MM.1S (cell line): Measurements from ENCODE around the gene MISP.
A peak's percentile ranks its signal among the peaks of the same experiment; 100 is the strongest.

ENCODE experiments used
- DNase-seq: peaks from one replicate; pipeline ENCODE4 v3.0.0-alpha.2; 2015
- H2AFZ ChIP-seq: fragments of 300-600 bp; sonication (generic); 2 replicates; pipeline ENCODE4 v1.6.0; 2016; ENCODE audit warnings: antibody characterized with exemption, low read length
- H3F3A ChIP-seq: fragments of 300-600 bp; sonication (generic); 2 replicates; pipeline ENCODE4 v1.6.1; 2016; ENCODE audit warnings: mild to moderate bottlenecking, antibody characterized with exemption, low read length, moderate library complexity, mixed read lengths; ENCODE audit not compliant: insufficient read depth
- H3K27ac ChIP-seq: fragments of 300-600 bp; sonication (generic); 2 replicates; pipeline ENCODE4 v1.5.1; 2016; ENCODE audit warnings: mild to moderate bottlenecking, low read length
- H3K27me3 ChIP-seq: fragments of 300-600 bp; sonication (generic); replicated peaks from 2 replicates; pipeline ENCODE4 v1.6.0; 2016; ENCODE audit warnings: low read length; ENCODE audit not compliant: insufficient read depth
- H3K36me3 ChIP-seq: fragments of 300-600 bp; sonication (generic); replicated peaks from 2 replicates; pipeline ENCODE4 v1.6.1; 2016; ENCODE audit warnings: mild to moderate bottlenecking, low read length, mixed read lengths; ENCODE audit not compliant: insufficient read depth
- H3K4me1 ChIP-seq: fragments of 300-600 bp; sonication (generic); 2 replicates; pipeline ENCODE4 v1.6.1; 2016; ENCODE audit warnings: low read length, mixed read lengths
- H3K4me2 ChIP-seq: fragments of 300-600 bp; sonication (generic); 2 replicates; pipeline ENCODE4 v1.6.0; 2016; ENCODE audit warnings: low read depth, low read length
- H3K4me3 ChIP-seq: fragments of 300-600 bp; sonication (generic); 2 replicates; pipeline ENCODE4 v1.5.1; 2016; ENCODE audit warnings: low read length, mixed read lengths
- H3K79me2 ChIP-seq: fragments of 300-600 bp; sonication (generic); 2 replicates; pipeline ENCODE4 v1.6.1; 2016; ENCODE audit warnings: mixed run types, low read length, mixed read lengths
- H3K9ac ChIP-seq: fragments of 300-600 bp; sonication (generic); 2 replicates; pipeline ENCODE4 v1.6.1; 2016; ENCODE audit warnings: low read length, mixed read lengths
- H3K9me2 ChIP-seq: fragments of 300-600 bp; sonication (generic); replicated peaks from 2 replicates; pipeline ENCODE4 v1.6.1; 2016; ENCODE audit warnings: mild to moderate bottlenecking, low read length, mixed read lengths; ENCODE audit not compliant: insufficient read depth
- H3K9me3 ChIP-seq: fragments of 300-600 bp; sonication (generic); replicated peaks from 2 replicates; pipeline ENCODE4 v1.6.1; 2016; ENCODE audit warnings: mild to moderate bottlenecking, low read length, mixed read lengths; ENCODE audit not compliant: insufficient read depth
- H4K20me1 ChIP-seq: fragments of 300-600 bp; sonication (generic); 2 replicates; pipeline ENCODE4 v1.6.1; 2016; ENCODE audit warnings: mild to moderate bottlenecking, low read length, moderate library complexity, mixed read lengths; ENCODE audit not compliant: insufficient read depth
- EZH2 ChIP-seq: fragments of 300-600 bp; sonication (generic); optimal IDR thresholded peaks from 2 replicates; pipeline ENCODE3; 2017; ENCODE audit warnings: low read depth, mild to moderate bottlenecking, antibody characterized with exemption, low read length, mixed read lengths
- EZH2phosphoT487 ChIP-seq: fragments of 300-600 bp; sonication (generic); IDR thresholded peaks from 2 replicates; pipeline ENCODE4 v1.6.1; 2018; ENCODE audit warnings: antibody characterized with exemption, low read length
- TF ChIP-seq, protein P1 (sequence below): fragments of 300-600 bp; sonication (generic); IDR thresholded peaks from 2 replicates; pipeline ENCODE4 v1.5.1; 2016; ENCODE audit warnings: antibody characterized with exemption, low read length, mixed read lengths

Gene MISP

DNA sequence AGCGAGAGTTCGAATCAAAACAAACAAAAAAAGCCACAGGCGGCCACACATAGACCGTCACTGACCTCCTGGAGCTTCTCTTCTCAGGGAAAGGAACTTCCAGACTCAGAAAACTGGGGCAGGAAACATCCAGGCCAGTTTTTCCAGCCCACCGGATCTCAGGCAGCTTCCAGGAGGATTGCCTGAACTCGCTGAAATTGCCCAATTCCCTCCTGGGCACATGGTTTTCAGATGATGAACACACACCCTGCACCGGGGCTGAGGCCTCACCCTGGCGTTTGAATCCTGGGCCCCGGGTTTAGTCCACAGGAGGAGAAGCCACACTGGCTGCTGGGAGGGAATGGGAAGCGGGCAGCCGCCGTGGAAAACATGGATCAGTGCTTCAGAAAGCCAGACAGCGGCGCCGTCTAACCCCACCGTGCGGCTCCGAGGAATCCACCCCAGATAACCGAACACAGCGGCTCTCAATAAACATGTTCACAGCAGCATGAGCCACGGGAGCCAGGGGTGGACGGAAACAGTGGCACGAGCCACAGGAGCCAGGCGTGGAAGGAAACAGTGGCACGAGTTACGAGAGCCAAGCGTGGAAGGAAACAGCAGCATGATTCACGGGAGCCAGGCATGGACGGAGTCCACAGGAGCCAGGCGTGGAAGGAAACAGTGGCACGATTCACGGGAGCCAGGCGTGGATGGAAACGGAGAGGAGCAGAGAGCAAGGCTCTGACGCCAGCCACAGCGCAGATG lies 28.2 kb downstream of the MISP start:
- TF ChIP-seq EZH2 = no peak
- TF ChIP-seq, protein P1, sequence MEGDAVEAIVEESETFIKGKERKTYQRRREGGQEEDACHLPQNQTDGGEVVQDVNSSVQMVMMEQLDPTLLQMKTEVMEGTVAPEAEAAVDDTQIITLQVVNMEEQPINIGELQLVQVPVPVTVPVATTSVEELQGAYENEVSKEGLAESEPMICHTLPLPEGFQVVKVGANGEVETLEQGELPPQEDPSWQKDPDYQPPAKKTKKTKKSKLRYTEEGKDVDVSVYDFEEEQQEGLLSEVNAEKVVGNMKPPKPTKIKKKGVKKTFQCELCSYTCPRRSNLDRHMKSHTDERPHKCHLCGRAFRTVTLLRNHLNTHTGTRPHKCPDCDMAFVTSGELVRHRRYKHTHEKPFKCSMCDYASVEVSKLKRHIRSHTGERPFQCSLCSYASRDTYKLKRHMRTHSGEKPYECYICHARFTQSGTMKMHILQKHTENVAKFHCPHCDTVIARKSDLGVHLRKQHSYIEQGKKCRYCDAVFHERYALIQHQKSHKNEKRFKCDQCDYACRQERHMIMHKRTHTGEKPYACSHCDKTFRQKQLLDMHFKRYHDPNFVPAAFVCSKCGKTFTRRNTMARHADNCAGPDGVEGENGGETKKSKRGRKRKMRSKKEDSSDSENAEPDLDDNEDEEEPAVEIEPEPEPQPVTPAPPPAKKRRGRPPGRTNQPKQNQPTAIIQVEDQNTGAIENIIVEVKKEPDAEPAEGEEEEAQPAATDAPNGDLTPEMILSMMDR = no peak
- TF ChIP-seq EZH2phosphoT487 = no peak
- no peak overlapping the region for H2AFZ ChIP-seq
- no peak overlapping the region for H3K4me3 ChIP-seq
- H3K36me3 ChIP-seq = no peaks in the 10 kb centered on the region
- no peaks in the 10 kb centered on the region for H3K9me3 ChIP-seq
- no peak for DNase-seq
- no peaks in the 10 kb centered on the region for H3K4me1 ChIP-seq
- H3K79me2 ChIP-seq = no peaks in the 10 kb centered on the region
- H3K4me2 ChIP-seq = no peak overlapping the region
- peaks cover 88% of the 10 kb centered on the region for H3K27me3 ChIP-seq
- no peak overlapping the region for H3K27ac ChIP-seq
- no peaks in the 10 kb centered on the region for H3F3A ChIP-seq
- H3K9me2 ChIP-seq = no peaks in the 10 kb centered on the region
- no peak overlapping the region for H3K9ac ChIP-seq
- H4K20me1 ChIP-seq = no peaks in the 10 kb centered on the region

DNA sequence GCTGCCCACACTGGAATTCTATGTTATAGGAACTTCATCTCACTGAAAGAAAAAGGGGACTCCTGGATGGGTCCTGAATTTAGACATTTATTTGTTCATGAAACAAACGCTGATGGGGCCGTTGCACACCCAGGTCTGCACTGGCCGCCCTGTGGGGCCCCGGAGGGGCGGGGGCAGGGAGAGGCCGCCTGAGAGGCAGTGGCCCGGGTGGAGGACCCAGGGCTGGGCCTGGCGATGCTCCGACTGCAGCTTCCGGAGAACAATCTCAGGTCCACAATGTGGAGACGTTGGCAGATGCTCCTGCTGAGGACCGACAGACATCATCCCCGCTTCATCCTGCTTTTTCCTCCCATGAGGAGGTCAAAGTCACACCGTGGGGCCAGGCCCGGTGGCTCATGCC lies 30.0 kb downstream of the MISP start:
- H3K9me3 ChIP-seq = no peaks in the 10 kb centered on the region
- no peak overlapping the region for H3K4me3 ChIP-seq
- H2AFZ ChIP-seq = no peak overlapping the region
- no peak overlapping the region for H3K9ac ChIP-seq
- H3K4me1 ChIP-seq = no peaks in the 10 kb centered on the region
- no peak overlapping the region for H3K27ac ChIP-seq
- H3K27me3 ChIP-seq = peaks cover 82% of the 10 kb centered on the region
- no peaks in the 10 kb centered on the region for H3F3A ChIP-seq
- no peaks in the 10 kb centered on the region for H3K9me2 ChIP-seq
- DNase-seq = no peak
- H3K36me3 ChIP-seq = no peaks in the 10 kb centered on the region
- no peaks in the 10 kb centered on the region for H4K20me1 ChIP-seq
- TF ChIP-seq, protein P1 = no peak
- TF ChIP-seq EZH2 = no peak
- no peak for TF ChIP-seq EZH2phosphoT487
- no peak overlapping the region for H3K4me2 ChIP-seq
- no peaks in the 10 kb centered on the region for H3K79me2 ChIP-seq

DNA sequence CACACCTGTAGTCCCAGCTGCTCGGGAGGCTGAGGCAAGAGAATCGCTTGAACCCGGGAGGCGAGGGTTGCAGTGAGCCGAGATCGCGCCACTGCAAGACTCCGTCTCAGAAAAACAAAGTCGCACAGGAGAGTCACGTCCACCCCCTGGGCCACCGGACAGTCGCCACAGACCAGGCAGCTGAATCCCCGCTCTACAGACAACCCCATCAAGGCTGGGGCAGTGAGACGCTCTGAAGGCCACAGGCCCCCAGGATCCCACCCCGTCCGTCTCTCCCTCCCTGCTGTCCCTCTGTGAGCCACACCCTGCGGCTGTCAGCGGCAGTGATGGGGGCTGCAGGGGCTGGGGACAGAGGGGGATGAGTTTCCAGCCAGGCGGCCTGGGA lies 30.9 kb downstream of the MISP start:
- Histone ChIP-seq H3K9me3 (no peaks in the 10 kb centered on the region), H3F3A (no peaks in the 10 kb centered on the region), H3K4me2 (no peak overlapping the region), H3K36me3 (no peaks in the 10 kb centered on the region), H2AFZ (no peak overlapping the region), H3K4me3 (no peak overlapping the region), H3K27ac (no peak overlapping the region), H3K9me2 (no peaks in the 10 kb centered on the region), H3K27me3 (peaks cover 77% of the 10 kb centered on the region), H4K20me1 (no peaks in the 10 kb centered on the region), H3K79me2 (no peaks in the 10 kb centered on the region), H3K4me1 (no peaks in the 10 kb centered on the region), H3K9ac (no peak overlapping the region)
- DNase-seq = no peak
- TF ChIP-seq EZH2 = no peak
- TF ChIP-seq EZH2phosphoT487 = 0 out of 2 replicates have a peak, but pooled peaks have one; percentile 11

DNA sequence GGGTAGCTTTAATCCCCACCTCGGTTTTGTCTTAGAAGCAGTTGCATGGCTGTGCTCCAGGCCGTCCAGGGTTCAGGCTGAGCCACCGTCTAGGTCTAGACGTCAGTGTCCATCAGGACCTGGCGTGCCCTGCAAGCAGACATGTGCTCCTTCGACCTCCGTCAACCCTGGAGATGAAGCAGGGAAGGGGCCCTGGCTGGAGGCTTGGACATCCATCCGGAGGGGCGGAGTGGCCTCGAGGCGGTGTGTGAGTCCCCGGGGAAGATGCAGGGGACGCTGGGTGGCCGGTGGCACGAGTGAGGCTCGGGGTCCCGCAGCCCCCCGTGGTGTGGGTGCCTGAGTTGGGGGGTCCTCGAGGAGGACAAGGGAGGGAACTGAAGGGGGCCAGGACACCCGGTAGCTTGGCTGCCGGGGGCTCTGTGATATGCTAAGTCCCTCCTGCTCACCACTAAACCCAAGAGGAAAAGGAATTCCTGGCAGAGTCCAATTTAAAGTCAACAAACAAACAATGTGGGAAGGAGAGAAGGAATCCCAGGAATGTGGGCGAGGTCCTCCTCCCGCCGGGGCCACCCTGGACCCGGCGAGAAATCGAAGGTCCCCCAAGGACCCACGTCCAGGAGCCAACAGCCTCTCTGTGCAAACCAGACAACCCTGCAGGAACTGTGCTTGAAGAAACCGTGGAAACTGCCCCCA lies 31.4 kb downstream of the MISP start:
- Histone ChIP-seq H3K4me3 (no peak overlapping the region), H3K79me2 (no peaks in the 10 kb centered on the region), H3K4me2 (no peak overlapping the region), H3K27ac (no peak overlapping the region), H3K9me2 (no peaks in the 10 kb centered on the region), H3K9ac (no peak overlapping the region), H3K9me3 (no peaks in the 10 kb centered on the region), H3K4me1 (no peaks in the 10 kb centered on the region), H4K20me1 (no peaks in the 10 kb centered on the region), H3K27me3 (peaks cover 73% of the 10 kb centered on the region), H3F3A (no peaks in the 10 kb centered on the region), H3K36me3 (no peaks in the 10 kb centered on the region), H2AFZ (no peak overlapping the region)
- DNase-seq = no peak
- TF ChIP-seq, protein P1 = no peak
- TF ChIP-seq EZH2phosphoT487 (0 out of 2 replicates have a peak, but pooled peaks have one; percentile 13), EZH2 (no peak)
